HG02678 (cell line): ENCODE data around the gene PAX8.
"Not testable (repeated sequence)": the region's sequence is repeated elsewhere in the genome, so short reads cannot be mapped to it uniquely, and the experiment has no call there.

Experiments used
- ATAC-seq: cut with Tn5 transposase; IDR thresholded peaks from one replicate; pipeline ENCODE4 v1.9.1; 2021; ENCODE audit warnings: mild to moderate bottlenecking, moderate library complexity; ENCODE audit not compliant: unreplicated experiment

PAX8 gene

GRCh38 chr2:113278742-113279139 is at the start of gene PAX8:
Gene PAX8 (minus strand): TSS chr2:113278921. CDS start chr2:113278394, 527 bp downstream.
- ATAC-seq = no peak

DNA sequence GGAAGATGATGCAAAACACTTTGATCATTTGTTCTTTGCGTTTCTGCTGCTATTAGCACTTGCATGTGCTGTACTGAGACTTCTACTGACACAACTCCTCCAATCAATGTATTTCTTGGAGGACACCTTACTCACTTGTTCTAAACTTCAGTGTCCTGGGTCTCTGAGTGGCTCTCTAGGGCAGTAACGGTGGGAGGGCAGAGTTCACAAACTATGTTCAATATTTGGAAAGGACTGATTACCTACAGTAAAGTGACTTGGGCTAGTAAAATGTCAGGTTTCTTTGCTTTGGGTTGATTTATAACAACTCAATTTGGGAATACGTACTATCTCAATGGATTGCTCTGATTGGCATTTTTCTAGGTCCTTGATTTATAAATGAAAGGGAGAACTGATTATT is 49.3 kb upstream of the PAX8 start:
- ATAC-seq = no peak

- ATAC-seq = not testable (repeated sequence)
Measured at GRCh38 chr2:113325161-113325731, 46.5 kb upstream of the PAX8 start.

DNA sequence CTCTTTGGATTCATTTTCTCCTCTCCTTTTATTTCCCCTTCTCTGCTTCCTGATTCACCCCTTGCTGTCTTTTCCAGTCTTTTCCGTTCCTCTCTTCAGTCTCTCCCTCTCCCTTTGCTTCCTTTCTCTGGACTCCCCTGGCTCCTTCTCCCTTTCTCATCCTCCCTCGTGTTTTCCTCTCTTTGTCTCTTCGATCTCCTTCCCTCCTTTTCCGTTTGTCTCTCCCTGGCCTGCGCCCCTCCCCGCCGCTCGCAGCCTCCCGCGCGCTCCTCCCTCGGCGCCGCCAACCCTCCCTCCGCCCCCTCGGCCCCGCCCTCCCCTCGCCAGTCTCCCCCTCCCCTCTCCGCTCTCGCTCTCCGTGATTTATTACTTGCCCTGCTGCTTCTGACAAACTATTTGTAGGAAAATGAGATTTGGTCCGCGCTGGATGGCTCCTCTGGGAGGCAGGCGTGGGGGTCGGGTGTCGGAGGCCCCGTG is 46.0 kb upstream of the PAX8 start:
- no peak for ATAC-seq

DNA sequence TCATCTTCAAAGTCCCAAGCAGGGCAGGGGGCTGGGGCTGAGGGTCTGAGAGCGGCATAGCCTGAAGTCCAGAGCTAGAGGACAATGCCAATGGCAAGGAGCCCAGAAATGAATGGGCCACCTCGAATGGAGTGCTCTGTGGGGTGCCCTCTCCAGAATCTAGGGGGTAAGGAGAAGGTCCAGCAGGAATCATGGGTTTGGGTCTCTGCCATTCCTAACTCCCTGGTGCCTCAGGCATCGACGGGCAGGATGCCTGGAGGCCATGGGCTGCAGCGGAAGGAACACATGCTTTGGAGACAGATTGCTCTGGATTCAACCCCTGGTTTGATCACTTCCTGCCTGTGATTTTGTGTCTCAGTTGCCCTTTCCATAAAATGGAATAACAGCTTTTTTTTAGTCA is 44.4 kb upstream of the PAX8 start:
- not testable (repeated sequence) for ATAC-seq

DNA sequence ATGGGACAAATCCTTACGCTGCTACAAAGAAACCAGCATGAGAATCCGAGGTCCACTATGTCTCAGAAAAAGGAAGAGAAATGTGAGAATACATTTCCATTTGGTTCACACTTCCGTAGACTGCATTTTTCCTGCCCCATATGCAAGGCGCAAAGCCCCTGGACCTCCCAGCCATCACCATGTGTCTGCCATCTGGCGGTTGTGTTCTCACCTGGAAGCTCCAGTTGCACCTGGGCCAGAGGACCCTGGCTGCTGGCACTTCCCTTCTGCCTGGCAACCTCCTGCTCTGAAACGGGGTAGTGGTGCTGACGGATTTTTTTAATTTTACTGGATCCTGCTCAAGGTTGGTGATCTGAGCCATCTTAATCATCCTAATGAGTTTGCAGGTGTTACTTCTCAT is 41.4 kb upstream of the PAX8 start:
- ATAC-seq = not testable (repeated sequence)

- ATAC-seq = not testable (repeated sequence)
Measured at GRCh38 chr2:113318941-113319340, 40.2 kb upstream of the PAX8 start.

GRCh38 chr2:113316085-113316484 is 37.4 kb upstream of the PAX8 start:
- ATAC-seq = no peak

- ATAC-seq = not testable (repeated sequence)
Measured at GRCh38 chr2:113314663-113315062, 35.9 kb upstream of the PAX8 start.

- not testable (repeated sequence) for ATAC-seq
Measured at GRCh38 chr2:113314176-113314575, 35.5 kb upstream of the PAX8 start.

DNA sequence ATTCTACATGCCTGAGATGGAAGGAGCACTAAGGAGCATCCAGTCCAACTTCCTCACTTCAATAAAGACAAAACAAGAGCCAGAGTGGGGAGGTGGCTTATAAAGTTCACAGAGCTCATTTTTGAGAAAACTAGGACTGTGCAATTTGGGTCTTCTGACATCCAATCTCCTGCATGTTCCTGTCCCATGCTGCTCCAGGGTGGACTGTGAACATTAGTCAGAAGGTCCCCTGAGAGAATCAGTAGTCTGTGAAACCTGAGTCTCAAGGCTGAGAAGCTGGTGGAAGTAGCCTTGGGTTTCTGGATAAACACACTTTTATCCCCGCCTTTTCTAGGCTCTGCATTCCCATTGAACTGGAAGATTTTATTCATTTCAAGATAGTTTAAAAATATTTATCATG is 33.1 kb upstream of the PAX8 start:
- ATAC-seq = not testable (repeated sequence)

- ATAC-seq = not testable (repeated sequence)
Measured at GRCh38 chr2:113311191-113311590, 32.5 kb upstream of the PAX8 start.

GRCh38 chr2:113309655-113310387 is 31.1 kb upstream of the PAX8 start:
- no peak for ATAC-seq

DNA sequence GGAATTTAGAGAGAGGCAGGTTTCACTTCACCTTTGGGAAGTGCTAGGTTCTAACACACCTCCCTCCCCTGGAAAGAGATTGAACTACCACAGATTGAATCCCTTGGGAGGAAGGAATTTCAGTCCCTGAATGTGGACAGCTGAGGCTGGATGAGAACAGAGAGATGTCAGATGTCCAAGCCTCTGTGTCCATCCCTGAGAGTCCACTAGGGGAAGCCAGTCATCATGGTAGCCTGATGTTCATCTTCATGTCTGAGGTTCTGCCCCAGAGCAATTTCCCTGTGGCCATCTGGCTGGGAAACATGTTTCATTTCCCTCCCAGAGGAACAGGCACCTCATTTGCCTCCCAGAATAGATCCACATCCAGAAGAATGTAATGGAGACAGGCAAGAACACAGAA is 30.1 kb upstream of the PAX8 start:
- not testable (repeated sequence) for ATAC-seq

- ATAC-seq = not testable (repeated sequence)
Measured at GRCh38 chr2:113306207-113306606, 27.5 kb upstream of the PAX8 start.

DNA sequence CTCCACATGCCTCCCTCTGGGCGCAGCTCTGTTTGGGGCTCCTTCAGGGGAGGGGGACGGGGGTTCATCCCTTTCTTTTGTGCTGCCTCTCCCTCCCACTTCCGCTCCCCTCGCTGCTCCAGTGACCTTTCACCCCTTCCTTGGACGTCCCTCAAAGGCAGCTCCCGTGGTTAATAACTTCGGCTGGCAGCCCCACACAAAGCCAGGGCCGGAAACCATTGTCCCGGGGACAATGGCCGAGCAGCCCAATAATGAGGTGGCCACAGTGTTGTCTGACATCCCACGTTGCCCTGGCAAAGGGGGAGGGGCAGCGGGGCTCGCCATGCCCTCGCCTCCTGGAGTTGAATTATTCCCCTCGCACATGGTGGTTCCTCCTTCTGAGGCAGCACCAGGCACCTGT is 27.0 kb upstream of the PAX8 start:
- not testable (repeated sequence) for ATAC-seq

GRCh38 chr2:113305146-113305545 is 26.4 kb upstream of the PAX8 start:
- no peak for ATAC-seq

- no peak for ATAC-seq
Measured at GRCh38 chr2:113304702-113305101, 26.0 kb upstream of the PAX8 start.

DNA sequence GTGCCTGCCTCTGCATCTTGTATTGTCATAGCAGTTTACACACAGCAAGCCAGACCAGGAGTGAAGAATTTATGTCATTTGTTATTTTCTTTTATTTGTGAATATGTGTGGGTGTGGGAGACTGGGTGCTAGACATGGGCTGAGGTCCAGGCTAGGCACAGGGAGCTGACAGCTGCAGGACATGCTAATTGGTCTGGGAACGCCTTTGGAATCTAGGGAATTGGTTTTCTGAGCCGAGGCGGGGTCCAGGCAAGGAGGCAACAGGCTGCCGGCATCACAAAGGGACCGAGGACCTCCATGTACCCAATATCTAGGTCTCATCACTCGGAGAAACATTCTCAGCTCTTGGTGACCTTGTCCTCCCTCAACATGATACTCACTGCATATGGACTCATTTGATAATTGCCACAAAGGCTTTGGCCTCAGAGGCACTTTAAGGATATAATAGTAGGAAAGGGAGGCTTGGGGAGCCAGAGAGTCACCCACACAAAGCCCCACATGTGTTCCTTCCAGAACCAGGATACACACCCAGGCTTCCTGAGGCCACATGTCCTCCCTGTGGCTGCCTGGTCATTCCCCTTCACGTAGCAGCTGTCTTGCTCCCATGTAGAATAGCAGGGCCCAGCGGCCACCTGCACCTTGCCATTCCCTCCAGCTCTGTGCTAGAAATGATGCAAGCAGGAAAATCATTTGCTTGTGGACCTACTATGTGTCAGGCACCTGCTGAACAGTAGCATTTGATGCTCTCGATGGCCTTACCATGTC is 23.7 kb upstream of the PAX8 start:
- ATAC-seq = not testable (repeated sequence)

GRCh38 chr2:113300281-113300680 is 21.6 kb upstream of the PAX8 start:
- no peak for ATAC-seq

GRCh38 chr2:113298176-113298575 is 19.5 kb upstream of the PAX8 start:
- no peak for ATAC-seq

GRCh38 chr2:113297590-113297989 is 18.9 kb upstream of the PAX8 start:
- not testable (repeated sequence) for ATAC-seq
